GM23338 (cell line): ENCODE results near the gene SLC66A3. TPM values are rescaled to one million over a fixed set of nuclear protein-coding genes. Genes with fewer than 3 reads are reported as not detected.

Source experiments
- ATAC-seq: fragments of 200-7000 bp; cut with Tn5 transposase; 3 replicates; pipeline ENCODE4 v1.9.1; 2020
- DNase-seq: peaks from one replicate; pipeline ENCODE4 v3.0.0-alpha.2; 2015; ENCODE audit warnings: low spot score
- H2AFZ ChIP-seq: fragments of 200-600 bp; sonication (generic); 2 replicates; pipeline ENCODE4 v1.8.0; 2016; ENCODE audit warnings: antibody characterized with exemption, mild to moderate bottlenecking, moderate library complexity
- H3F3A ChIP-seq: fragments of 200-600 bp; sonication (generic); replicated peaks from 2 replicates; pipeline ENCODE4 v1.8.0; 2017; ENCODE audit warnings: antibody characterized with exemption, mixed run types, low read depth
- H3K27ac ChIP-seq: fragments of 200-600 bp; sonication (generic); 2 replicates; pipeline ENCODE4 v1.6.1; 2016; ENCODE audit warnings: low read depth
- H3K27me3 ChIP-seq: fragments of 200-600 bp; sonication (generic); 2 replicates; pipeline ENCODE4 v1.8.0; 2016; ENCODE audit warnings: mild to moderate bottlenecking, mixed run types, moderate library complexity; ENCODE audit not compliant: insufficient read depth
- H3K36me3 ChIP-seq: fragments of 200-600 bp; sonication (generic); 2 replicates; pipeline ENCODE4 v1.8.0; 2016; ENCODE audit warnings: mild to moderate bottlenecking; ENCODE audit not compliant: insufficient read depth
- H3K4me1 ChIP-seq: fragments of 200-600 bp; sonication (generic); 2 replicates; pipeline ENCODE4 v1.8.0; 2016; ENCODE audit warnings: mild to moderate bottlenecking, moderate library complexity; ENCODE audit not compliant: insufficient read depth
- H3K4me2 ChIP-seq: fragments of 200-600 bp; sonication (generic); 2 replicates; pipeline ENCODE4 v1.7.1; 2017; ENCODE audit warnings: mixed run types
- H3K4me3 ChIP-seq: fragments of 200-600 bp; sonication (generic); 2 replicates; pipeline ENCODE4 v1.6.1; 2016; ENCODE audit warnings: mixed run types
- H3K79me2 ChIP-seq: fragments of 200-600 bp; sonication (generic); replicated peaks from 2 replicates; pipeline ENCODE4 v1.8.0; 2017; ENCODE audit warnings: mild to moderate bottlenecking; ENCODE audit not compliant: insufficient read depth
- H3K9me2 ChIP-seq: fragments of 200-600 bp; sonication (generic); 2 replicates; pipeline ENCODE4 v1.8.0; 2017; ENCODE audit not compliant: insufficient read depth
- H4K20me1 ChIP-seq: fragments of 200-600 bp; sonication (generic); replicated peaks from 2 replicates; pipeline ENCODE4 v1.8.0; 2017; ENCODE audit warnings: mild to moderate bottlenecking; ENCODE audit not compliant: insufficient read depth
- H3K27ac Mint-ChIP-seq: 2 replicates; pipeline ENCODE4 v1.8.0; 2020; ENCODE audit warnings: inconsistent platforms, mild to moderate bottlenecking, moderate library complexity, mixed read lengths
- H3K27me3 Mint-ChIP-seq: 3 replicates; pipeline ENCODE4 v1.8.0; 2022; ENCODE audit warnings: low read depth, mild to moderate bottlenecking, moderate library complexity, mixed read lengths, inconsistent platforms; ENCODE audit not compliant: insufficient read depth, poor library complexity
- H3K36me3 Mint-ChIP-seq: 3 replicates; pipeline ENCODE4 v1.8.0; 2021; ENCODE audit warnings: low read depth, mild to moderate bottlenecking, inconsistent platforms, moderate library complexity, mixed read lengths
- H3K4me1 Mint-ChIP-seq: 3 replicates; pipeline ENCODE4 v1.8.0; 2020; ENCODE audit warnings: mild to moderate bottlenecking, inconsistent platforms, mixed read lengths
- H3K4me3 Mint-ChIP-seq: 3 replicates; pipeline ENCODE4 v1.8.0; 2021; ENCODE audit warnings: moderate library complexity, mild to moderate bottlenecking, inconsistent platforms, mixed read lengths
- H3K9me3 Mint-ChIP-seq: 3 replicates; pipeline ENCODE4 v1.8.0; 2020; ENCODE audit warnings: moderate library complexity, mild to moderate bottlenecking, inconsistent platforms, mixed read lengths
- CREB1 ChIP-seq: fragments of 250-450 bp; sonication (Bioruptor Pico); IDR thresholded peaks from 2 replicates; pipeline ENCODE4 v1.5.0; 2020; ENCODE audit warnings: low read depth, mild to moderate bottlenecking, moderate library complexity
- EZH2 ChIP-seq: fragments of 200-600 bp; sonication (generic); IDR thresholded peaks from one replicate; pipeline ENCODE4 v1.8.0; 2017; ENCODE audit warnings: antibody characterized with exemption, mild to moderate bottlenecking, low read depth; ENCODE audit not compliant: unreplicated experiment
- EZH2phosphoT487 ChIP-seq: fragments of 200-600 bp; sonication (generic); IDR thresholded peaks from one replicate; pipeline ENCODE4 v1.8.1; 2018; ENCODE audit warnings: antibody characterized with exemption; ENCODE audit not compliant: unreplicated experiment
- JUNB ChIP-seq: IDR thresholded peaks from one replicate; pipeline ENCODE4 v1.6.1; 2016; ENCODE audit warnings: antibody characterized with exemption; ENCODE audit not compliant: unreplicated experiment
- NANOG ChIP-seq: IDR thresholded peaks from 2 replicates; pipeline ENCODE4 v1.6.1; 2016; ENCODE audit warnings: antibody characterized with exemption, borderline replicate concordance
- POLR2AphosphoS5 ChIP-seq: IDR thresholded peaks from 2 replicates; pipeline ENCODE4 v1.6.1; 2016; ENCODE audit warnings: antibody characterized with exemption, low read depth
- STAT1 ChIP-seq: IDR thresholded peaks from one replicate; pipeline ENCODE4 v1.6.1; 2016; ENCODE audit warnings: antibody characterized with exemption; ENCODE audit not compliant: unreplicated experiment
- ZNF114 ChIP-seq: fragments of 250-450 bp; sonication (Bioruptor Pico); IDR thresholded peaks from 2 replicates; pipeline ENCODE4 v1.5.0; 2020; ENCODE audit warnings: mild to moderate bottlenecking, moderate library complexity
- ZNF331 ChIP-seq: fragments of 250-450 bp; sonication (Bioruptor Pico); IDR thresholded peaks from 2 replicates; pipeline ENCODE4 v1.5.0; 2020; ENCODE audit warnings: low read depth, mild to moderate bottlenecking, moderate library complexity
- polyA plus RNA-seq: library from polyadenylated mRNA; unstranded; fragments of >200 nt; fragmentation: Nextera tagmentation; extraction: Ambion mirVana; gene quantifications from 2 replicates; pipeline ENCODE4 v1.2.1, GENCODE V29; 2016
- total RNA-seq: library from RNA; depleted of rRNA; stranded (reverse); fragments of >200 nt; shearing (Covaris generic); gene quantifications from 2 replicates; pipeline ENCODE4 v1.2.3, GENCODE V29; 2014
- TF ChIP-seq, protein P1 (sequence below): IDR thresholded peaks from 2 replicates; pipeline ENCODE4 v1.6.1; 2016; ENCODE audit warnings: antibody characterized with exemption
- TF ChIP-seq, protein P2 (sequence below): fragments of 250-450 bp; sonication (Bioruptor Pico); IDR thresholded peaks from 2 replicates; pipeline ENCODE4 v1.5.0; 2020; ENCODE audit warnings: mild to moderate bottlenecking, moderate library complexity
- TF ChIP-seq, protein P3 (sequence below): IDR thresholded peaks from one replicate; pipeline ENCODE4 v1.6.1; 2018; ENCODE audit warnings: antibody characterized with exemption; ENCODE audit not compliant: unreplicated experiment
- TF ChIP-seq, protein P4 (sequence below), 2 experiments: fragments of 200-600 bp in 1 of 2; sonication (generic) in 1 of 2; conservative IDR thresholded peaks; 2 replicates each; pipeline versions ENCODE4 v1.5.1 to v1.6.1; 2016 to 2017; ENCODE audit warnings: antibody characterized with exemption in 2 of 2, low read depth in 2 of 2, mild to moderate bottlenecking in 2 of 2, moderate library complexity in 1 of 2

The SLC66A3 gene
- total and polyA plus RNA-seq, 2 experiments from 2014 or later = 13.7 to 18.4 TPM

DNA sequence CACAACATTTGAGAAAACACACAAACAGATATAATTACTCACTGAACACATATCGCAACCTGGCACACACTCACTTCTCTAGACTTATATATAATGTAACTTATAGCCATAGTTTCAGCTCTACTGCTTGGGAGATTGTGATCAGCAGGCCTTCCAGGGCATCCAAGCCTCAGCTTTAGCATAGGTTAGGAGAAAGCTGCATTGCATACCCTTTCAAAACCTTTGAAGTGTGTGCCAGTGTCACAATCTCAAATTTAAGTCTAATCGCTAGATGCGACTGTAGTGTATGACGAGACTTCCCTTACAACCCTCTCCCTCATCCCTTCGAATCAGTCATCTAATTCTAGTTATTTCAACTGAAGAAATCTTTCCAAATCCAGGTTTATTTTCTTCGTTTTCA, 30.9 kb downstream of the SLC66A3 start:
- H3K9me3 Mint-ChIP-seq = no peaks in the 10 kb centered on the region; the same call in 2 of the 3 replicates
- peaks cover 10% of the 10 kb centered on the region; the same call in 1 of the 2 replicates for H3K36me3 ChIP-seq
- H3K9me2 ChIP-seq = no peaks in the 10 kb centered on the region
- H3K4me3 ChIP-seq = no peak overlapping the region
- H3F3A ChIP-seq = no peaks in the 10 kb centered on the region
- H4K20me1 ChIP-seq = no peaks in the 10 kb centered on the region
- H3K4me1 ChIP-seq = no peaks in the 10 kb centered on the region
- H3K27ac ChIP-seq = no peak overlapping the region
- H3K27me3 Mint-ChIP-seq = peaks cover 1% of the 10 kb centered on the region
- peaks cover 15% of the 10 kb centered on the region; the same call in 2 of the 3 replicates for H3K36me3 Mint-ChIP-seq
- H3K4me2 ChIP-seq = no peak overlapping the region
- no peak overlapping the region for H2AFZ ChIP-seq
- TF ChIP-seq, protein P1, sequence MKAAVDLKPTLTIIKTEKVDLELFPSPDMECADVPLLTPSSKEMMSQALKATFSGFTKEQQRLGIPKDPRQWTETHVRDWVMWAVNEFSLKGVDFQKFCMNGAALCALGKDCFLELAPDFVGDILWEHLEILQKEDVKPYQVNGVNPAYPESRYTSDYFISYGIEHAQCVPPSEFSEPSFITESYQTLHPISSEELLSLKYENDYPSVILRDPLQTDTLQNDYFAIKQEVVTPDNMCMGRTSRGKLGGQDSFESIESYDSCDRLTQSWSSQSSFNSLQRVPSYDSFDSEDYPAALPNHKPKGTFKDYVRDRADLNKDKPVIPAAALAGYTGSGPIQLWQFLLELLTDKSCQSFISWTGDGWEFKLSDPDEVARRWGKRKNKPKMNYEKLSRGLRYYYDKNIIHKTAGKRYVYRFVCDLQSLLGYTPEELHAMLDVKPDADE = no peak
- TF ChIP-seq STAT1 = no peak
- TF ChIP-seq, protein P2, sequence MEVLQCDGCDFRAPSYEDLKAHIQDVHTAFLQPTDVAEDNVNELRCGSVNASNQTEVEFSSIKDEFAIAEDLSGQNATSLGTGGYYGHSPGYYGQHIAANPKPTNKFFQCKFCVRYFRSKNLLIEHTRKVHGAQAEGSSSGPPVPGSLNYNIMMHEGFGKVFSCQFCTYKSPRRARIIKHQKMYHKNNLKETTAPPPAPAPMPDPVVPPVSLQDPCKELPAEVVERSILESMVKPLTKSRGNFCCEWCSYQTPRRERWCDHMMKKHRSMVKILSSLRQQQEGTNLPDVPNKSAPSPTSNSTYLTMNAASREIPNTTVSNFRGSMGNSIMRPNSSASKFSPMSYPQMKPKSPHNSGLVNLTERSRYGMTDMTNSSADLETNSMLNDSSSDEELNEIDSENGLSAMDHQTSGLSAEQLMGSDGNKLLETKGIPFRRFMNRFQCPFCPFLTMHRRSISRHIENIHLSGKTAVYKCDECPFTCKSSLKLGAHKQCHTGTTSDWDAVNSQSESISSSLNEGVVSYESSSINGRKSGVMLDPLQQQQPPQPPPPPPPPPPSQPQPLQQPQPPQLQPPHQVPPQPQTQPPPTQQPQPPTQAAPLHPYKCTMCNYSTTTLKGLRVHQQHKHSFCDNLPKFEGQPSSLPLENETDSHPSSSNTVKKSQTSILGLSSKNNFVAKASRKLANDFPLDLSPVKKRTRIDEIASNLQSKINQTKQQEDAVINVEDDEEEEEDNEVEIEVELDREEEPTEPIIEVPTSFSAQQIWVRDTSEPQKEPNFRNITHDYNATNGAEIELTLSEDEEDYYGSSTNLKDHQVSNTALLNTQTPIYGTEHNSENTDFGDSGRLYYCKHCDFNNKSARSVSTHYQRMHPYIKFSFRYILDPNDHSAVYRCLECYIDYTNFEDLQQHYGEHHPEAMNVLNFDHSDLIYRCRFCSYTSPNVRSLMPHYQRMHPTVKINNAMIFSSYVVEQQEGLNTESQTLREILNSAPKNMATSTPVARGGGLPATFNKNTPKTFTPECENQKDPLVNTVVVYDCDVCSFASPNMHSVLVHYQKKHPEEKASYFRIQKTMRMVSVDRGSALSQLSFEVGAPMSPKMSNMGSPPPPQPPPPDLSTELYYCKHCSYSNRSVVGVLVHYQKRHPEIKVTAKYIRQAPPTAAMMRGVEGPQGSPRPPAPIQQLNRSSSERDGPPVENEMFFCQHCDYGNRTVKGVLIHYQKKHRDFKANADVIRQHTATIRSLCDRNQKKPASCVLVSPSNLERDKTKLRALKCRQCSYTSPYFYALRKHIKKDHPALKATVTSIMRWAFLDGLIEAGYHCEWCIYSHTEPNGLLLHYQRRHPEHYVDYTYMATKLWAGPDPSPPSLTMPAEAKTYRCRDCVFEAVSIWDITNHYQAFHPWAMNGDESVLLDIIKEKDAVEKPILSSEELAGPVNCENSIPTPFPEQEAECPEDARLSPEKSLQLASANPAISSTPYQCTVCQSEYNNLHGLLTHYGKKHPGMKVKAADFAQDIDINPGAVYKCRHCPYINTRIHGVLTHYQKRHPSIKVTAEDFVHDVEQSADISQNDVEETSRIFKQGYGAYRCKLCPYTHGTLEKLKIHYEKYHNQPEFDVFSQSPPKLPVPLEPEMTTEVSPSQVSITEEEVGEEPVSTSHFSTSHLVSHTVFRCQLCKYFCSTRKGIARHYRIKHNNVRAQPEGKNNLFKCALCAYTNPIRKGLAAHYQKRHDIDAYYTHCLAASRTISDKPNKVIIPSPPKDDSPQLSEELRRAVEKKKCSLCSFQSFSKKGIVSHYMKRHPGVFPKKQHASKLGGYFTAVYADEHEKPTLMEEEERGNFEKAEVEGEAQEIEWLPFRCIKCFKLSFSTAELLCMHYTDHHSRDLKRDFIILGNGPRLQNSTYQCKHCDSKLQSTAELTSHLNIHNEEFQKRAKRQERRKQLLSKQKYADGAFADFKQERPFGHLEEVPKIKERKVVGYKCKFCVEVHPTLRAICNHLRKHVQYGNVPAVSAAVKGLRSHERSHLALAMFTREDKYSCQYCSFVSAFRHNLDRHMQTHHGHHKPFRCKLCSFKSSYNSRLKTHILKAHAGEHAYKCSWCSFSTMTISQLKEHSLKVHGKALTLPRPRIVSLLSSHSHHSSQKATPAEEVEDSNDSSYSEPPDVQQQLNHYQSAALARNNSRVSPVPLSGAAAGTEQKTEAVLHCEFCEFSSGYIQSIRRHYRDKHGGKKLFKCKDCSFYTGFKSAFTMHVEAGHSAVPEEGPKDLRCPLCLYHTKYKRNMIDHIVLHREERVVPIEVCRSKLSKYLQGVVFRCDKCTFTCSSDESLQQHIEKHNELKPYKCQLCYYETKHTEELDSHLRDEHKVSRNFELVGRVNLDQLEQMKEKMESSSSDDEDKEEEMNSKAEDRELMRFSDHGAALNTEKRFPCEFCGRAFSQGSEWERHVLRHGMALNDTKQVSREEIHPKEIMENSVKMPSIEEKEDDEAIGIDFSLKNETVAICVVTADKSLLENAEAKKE (CRISPR knock-in tag) = no peak
- TF ChIP-seq NANOG = no peak
- no peak for TF ChIP-seq ZNF331 (CRISPR knock-in tag)
- TF ChIP-seq POLR2AphosphoS5 = no peak
- TF ChIP-seq, protein P3, sequence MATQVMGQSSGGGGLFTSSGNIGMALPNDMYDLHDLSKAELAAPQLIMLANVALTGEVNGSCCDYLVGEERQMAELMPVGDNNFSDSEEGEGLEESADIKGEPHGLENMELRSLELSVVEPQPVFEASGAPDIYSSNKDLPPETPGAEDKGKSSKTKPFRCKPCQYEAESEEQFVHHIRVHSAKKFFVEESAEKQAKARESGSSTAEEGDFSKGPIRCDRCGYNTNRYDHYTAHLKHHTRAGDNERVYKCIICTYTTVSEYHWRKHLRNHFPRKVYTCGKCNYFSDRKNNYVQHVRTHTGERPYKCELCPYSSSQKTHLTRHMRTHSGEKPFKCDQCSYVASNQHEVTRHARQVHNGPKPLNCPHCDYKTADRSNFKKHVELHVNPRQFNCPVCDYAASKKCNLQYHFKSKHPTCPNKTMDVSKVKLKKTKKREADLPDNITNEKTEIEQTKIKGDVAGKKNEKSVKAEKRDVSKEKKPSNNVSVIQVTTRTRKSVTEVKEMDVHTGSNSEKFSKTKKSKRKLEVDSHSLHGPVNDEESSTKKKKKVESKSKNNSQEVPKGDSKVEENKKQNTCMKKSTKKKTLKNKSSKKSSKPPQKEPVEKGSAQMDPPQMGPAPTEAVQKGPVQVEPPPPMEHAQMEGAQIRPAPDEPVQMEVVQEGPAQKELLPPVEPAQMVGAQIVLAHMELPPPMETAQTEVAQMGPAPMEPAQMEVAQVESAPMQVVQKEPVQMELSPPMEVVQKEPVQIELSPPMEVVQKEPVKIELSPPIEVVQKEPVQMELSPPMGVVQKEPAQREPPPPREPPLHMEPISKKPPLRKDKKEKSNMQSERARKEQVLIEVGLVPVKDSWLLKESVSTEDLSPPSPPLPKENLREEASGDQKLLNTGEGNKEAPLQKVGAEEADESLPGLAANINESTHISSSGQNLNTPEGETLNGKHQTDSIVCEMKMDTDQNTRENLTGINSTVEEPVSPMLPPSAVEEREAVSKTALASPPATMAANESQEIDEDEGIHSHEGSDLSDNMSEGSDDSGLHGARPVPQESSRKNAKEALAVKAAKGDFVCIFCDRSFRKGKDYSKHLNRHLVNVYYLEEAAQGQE = no peak
- no peak for TF ChIP-seq CREB1 (CRISPR knock-in tag)
- no peak for TF ChIP-seq ZNF114 (CRISPR knock-in tag)
- no peak for TF ChIP-seq JUNB
- TF ChIP-seq EZH2phosphoT487 = no peak
- TF ChIP-seq, protein P4, sequence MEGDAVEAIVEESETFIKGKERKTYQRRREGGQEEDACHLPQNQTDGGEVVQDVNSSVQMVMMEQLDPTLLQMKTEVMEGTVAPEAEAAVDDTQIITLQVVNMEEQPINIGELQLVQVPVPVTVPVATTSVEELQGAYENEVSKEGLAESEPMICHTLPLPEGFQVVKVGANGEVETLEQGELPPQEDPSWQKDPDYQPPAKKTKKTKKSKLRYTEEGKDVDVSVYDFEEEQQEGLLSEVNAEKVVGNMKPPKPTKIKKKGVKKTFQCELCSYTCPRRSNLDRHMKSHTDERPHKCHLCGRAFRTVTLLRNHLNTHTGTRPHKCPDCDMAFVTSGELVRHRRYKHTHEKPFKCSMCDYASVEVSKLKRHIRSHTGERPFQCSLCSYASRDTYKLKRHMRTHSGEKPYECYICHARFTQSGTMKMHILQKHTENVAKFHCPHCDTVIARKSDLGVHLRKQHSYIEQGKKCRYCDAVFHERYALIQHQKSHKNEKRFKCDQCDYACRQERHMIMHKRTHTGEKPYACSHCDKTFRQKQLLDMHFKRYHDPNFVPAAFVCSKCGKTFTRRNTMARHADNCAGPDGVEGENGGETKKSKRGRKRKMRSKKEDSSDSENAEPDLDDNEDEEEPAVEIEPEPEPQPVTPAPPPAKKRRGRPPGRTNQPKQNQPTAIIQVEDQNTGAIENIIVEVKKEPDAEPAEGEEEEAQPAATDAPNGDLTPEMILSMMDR (conservative IDR thresholded peaks at IDR 0.05; ENCODE audit: low read depth in 2 of 2) = no peak
- no peak for TF ChIP-seq EZH2
- ATAC-seq (no peak), DNase-seq (no peak)
- H3K4me3 Mint-ChIP-seq = no peak overlapping the region
- H3K27me3 ChIP-seq = no peaks in the 10 kb centered on the region
- H3K27ac Mint-ChIP-seq = no peak overlapping the region
- no peaks in the 10 kb centered on the region for H3K4me1 Mint-ChIP-seq
- H3K79me2 ChIP-seq = no peaks in the 10 kb centered on the region
